Right lobe of liver (tissue), 6 donors: Measurements from ENCODE around the gene SERINC5. TPM values are rescaled to one million over a fixed set of nuclear protein-coding genes. Genes with fewer than 3 reads are reported as not detected.
A peak's percentile ranks its signal among the peaks of the same experiment; 100 is the strongest.

Source experiments
- ATAC-seq, 4 donors: fragments of 200-7000 bp; cut with Tn5 transposase; one replicate each; pipeline ENCODE4 v1.9.1; 2020; ENCODE audit warnings: mild to moderate bottlenecking in 4 of 4, moderate library complexity in 4 of 4
- DNase-seq, 3 donors: peaks; one replicate each; pipeline ENCODE4 v3.0.0-alpha.2; 2020
- H3K27ac ChIP-seq, 3 donors: fragments of 200-600 bp; one replicate each; pipeline ENCODE4 v1.8.0; 2022
- H3K27me3 ChIP-seq, 2 donors: fragments of 200-600 bp; one replicate each; pipeline ENCODE4 v1.8.0; 2022
- H3K36me3 ChIP-seq, 4 donors: fragments of 200-600 bp; sonication (generic) in 1 of 4; one replicate each; pipeline versions ENCODE4 v1.5.1 to v1.8.0; 2017 to 2022; ENCODE audit warnings: control low read depth in 1 of 4
- H3K4me1 ChIP-seq, 4 donors: fragments of 200-600 bp; sonication (generic) in 1 of 4; one replicate each; pipeline versions ENCODE4 v1.5.1 to v1.8.0; 2017 to 2022; ENCODE audit warnings: control low read depth in 1 of 4
- H3K4me3 ChIP-seq, 3 donors: fragments of 200-600 bp; one replicate each; pipeline ENCODE4 v1.8.0; 2022
- H3K9me3 ChIP-seq, 4 donors: fragments of 200-600 bp; sonication (generic) in 1 of 4; one replicate each; pipeline versions ENCODE4 v1.5.1 to v1.8.0; 2017 to 2022; ENCODE audit warnings: control low read depth in 1 of 4
- POLR2A ChIP-seq: fragments of 450-650 bp; IDR thresholded peaks from one replicate; pipeline ENCODE4 v1.6.1; 2017; ENCODE audit warnings: antibody characterized with exemption, mild to moderate bottlenecking
- WGBS: methylation state at CpG from one replicate; pipeline ENCODE4 v1.1.6; 2018; ENCODE audit warnings: low coverage, low lambda C conversion rate; ENCODE audit not compliant: insufficient coverage; ENCODE audit errors: missing lambda C conversion rate; 5-methylcytosine and 5-hydroxymethylcytosine counted together
- intact Hi-C, 2 donors: fragments of 100-400 bp; cut with DNase I; formaldehyde crosslinking; loops; one replicate each; pipeline versions ENCODE4 v1.11.2 to v1.14.1; 2022
- total RNA-seq, 6 experiments: library from RNA; depleted of rRNA in 2 of 6; stranded (reverse); fragments of >200 nt in 2 of 6; fragmentation: NEBNext Ultra II Directional in 3 of 6; extraction: Animal tissue kit (Norgen Biotek cat#: 25700) in 3 of 6; gene quantifications; one replicate each; pipeline versions ENCODE4 v1.1.0 to v1.2.4, GENCODE V29; 2016 to 2023
- TF ChIP-seq, protein P1 (sequence below), 4 donors: fragments of 200-600 bp in 3 of 4; fragments of 450-650 bp in 1 of 4; IDR thresholded peaks; one replicate each; pipeline versions ENCODE4 v1.5.1 to v1.8.0; 2016 to 2022; ENCODE audit warnings: antibody characterized with exemption in 4 of 4, mild to moderate bottlenecking in 2 of 4
- donor health status: DM: no; HTN: yes; CAD: no.
- donor health status: DM: no; HTN: no; CAD: no.
- donor health status: DM: no; HTN: no; CAD: no.
- donor health status: DM: no; HTN: yes; CAD: no.
- donor health status: DM: no; HTN: yes; CAD: no.

The SERINC5 gene
- total RNA-seq, 6 experiments from 2014 or later, result 30.1 to 82.1 (median 57.9) TPM

DNA sequence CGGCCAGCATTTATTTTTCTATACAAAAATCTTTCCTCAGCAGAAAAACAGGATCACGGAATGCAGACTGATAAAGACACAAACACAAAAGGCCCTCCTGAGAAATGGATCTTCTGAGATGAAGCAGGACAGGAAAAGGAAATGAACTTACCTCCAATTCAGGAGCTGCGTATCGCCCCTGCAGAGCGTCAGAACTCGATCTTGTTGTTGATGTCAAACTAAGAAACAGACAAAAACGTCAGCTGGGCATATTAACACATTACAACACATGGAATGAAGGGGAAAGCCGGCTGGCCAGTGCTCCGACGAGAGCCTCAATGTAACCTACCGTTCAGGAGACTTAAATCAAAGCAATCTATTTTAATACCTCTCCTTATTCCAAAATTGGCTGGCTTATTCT lies 105.1 kb downstream of the SERINC5 start:
- Histone ChIP-seq H3K27ac (no peak overlapping the region), H3K27me3 (no peaks in the 10 kb centered on the region), H3K4me3 (no peak overlapping the region), H3K9me3 (no peaks in the 10 kb centered on the region), H3K36me3 (peaks cover 0 to 43% (median 12%) of the 10 kb centered on the region in 4 donors), H3K4me1 (peaks cover 0 to 9% (median 0%) of the 10 kb centered on the region in 4 donors)
- ATAC-seq (no peak), DNase-seq (no peak)
- intact Hi-C loops, result no loop called here
- TF ChIP-seq, protein P1, sequence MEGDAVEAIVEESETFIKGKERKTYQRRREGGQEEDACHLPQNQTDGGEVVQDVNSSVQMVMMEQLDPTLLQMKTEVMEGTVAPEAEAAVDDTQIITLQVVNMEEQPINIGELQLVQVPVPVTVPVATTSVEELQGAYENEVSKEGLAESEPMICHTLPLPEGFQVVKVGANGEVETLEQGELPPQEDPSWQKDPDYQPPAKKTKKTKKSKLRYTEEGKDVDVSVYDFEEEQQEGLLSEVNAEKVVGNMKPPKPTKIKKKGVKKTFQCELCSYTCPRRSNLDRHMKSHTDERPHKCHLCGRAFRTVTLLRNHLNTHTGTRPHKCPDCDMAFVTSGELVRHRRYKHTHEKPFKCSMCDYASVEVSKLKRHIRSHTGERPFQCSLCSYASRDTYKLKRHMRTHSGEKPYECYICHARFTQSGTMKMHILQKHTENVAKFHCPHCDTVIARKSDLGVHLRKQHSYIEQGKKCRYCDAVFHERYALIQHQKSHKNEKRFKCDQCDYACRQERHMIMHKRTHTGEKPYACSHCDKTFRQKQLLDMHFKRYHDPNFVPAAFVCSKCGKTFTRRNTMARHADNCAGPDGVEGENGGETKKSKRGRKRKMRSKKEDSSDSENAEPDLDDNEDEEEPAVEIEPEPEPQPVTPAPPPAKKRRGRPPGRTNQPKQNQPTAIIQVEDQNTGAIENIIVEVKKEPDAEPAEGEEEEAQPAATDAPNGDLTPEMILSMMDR (IDR thresholded peaks at IDR 0.05), result no peak
- TF ChIP-seq POLR2A, result no peak
- 76% methylated on average over 11 of the region's 11 CpGs for WGBS

GRCh38 chr5:80149161-80149609 lies 106.7 kb downstream of the SERINC5 start:
- Histone ChIP-seq H3K4me3 (no peak overlapping the region), H3K27me3 (no peaks in the 10 kb centered on the region), H3K27ac (no peak overlapping the region), H3K4me1 (peaks cover 0 to 9% (median 0%) of the 10 kb centered on the region in 4 donors), H3K9me3 (no peaks in the 10 kb centered on the region), H3K36me3 (peaks cover 3 to 58% (median 21%) of the 10 kb centered on the region in 4 donors)
- 94% methylated on average over 3 of the region's 3 CpGs for WGBS
- no peak for ATAC-seq
- TF ChIP-seq POLR2A, result no peak
- TF ChIP-seq, protein P1 (IDR thresholded peaks at IDR 0.05), result no peak
- intact Hi-C loops, result no loop called here
- DNase-seq, result no peak

GRCh38 chr5:80147119-80147815 lies 108.6 kb downstream of the SERINC5 start:
- no peak for DNase-seq
- H3K4me1 ChIP-seq, result peaks cover 0 to 9% (median 0%) of the 10 kb centered on the region in 4 donors
- H3K4me3 ChIP-seq, result no peak overlapping the region
- H3K9me3 ChIP-seq, result no peaks in the 10 kb centered on the region
- TF ChIP-seq, protein P1 (IDR thresholded peaks at IDR 0.05), result no peak
- TF ChIP-seq POLR2A, result no peak
- intact Hi-C loops, result no loop called here
- H3K27ac ChIP-seq, result no peak overlapping the region
- no peak for ATAC-seq
- 74% methylated on average over 6 of the region's 9 CpGs for WGBS
- no peaks in the 10 kb centered on the region for H3K27me3 ChIP-seq
- H3K36me3 ChIP-seq, result peaks cover 3 to 77% (median 31%) of the 10 kb centered on the region in 4 donors

DNA sequence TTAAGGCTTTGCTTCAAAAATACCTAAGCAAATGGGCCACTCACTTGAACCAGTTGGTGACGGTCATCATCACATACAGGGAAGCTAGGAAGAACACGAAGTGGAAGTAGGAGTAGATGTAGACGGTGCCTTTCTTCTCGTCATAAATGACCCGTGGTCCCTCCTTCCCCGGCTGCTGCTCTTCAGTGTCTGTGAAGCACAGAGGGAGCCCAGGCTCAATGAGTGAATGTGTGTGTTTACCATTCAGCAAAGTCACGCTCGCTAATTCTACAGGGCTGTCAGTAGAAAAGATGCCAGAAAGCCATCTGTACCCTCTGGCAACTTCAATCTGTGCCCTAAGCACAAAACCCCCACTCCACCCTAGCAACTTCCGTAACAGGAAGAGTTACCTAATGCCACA lies 109.8 kb downstream of the SERINC5 start:
- no peak overlapping the region for H3K4me3 ChIP-seq
- no peak for DNase-seq
- H3K36me3 ChIP-seq, result peaks cover 3 to 77% (median 33%) of the 10 kb centered on the region in 4 donors
- H3K27ac ChIP-seq, result no peak overlapping the region
- no peak for TF ChIP-seq POLR2A
- TF ChIP-seq, protein P1 (IDR thresholded peaks at IDR 0.05), result no peak
- intact Hi-C loops, result no loop called here
- WGBS, result 79% methylated on average over 7 of the region's 9 CpGs
- no peaks in the 10 kb centered on the region for H3K4me1 ChIP-seq
- no peaks in the 10 kb centered on the region for H3K27me3 ChIP-seq
- no peaks in the 10 kb centered on the region for H3K9me3 ChIP-seq
- ATAC-seq, result peak in 1 of 4 donors; percentile 9
